22Rv1 (cell line): ENCODE measurements around the gene DTHD1.

Source experiments
- ZFX ChIP-seq: fragments of 450-650 bp; IDR thresholded peaks from 2 replicates; pipeline ENCODE4 v1.6.1; 2017; ENCODE audit warnings: antibody characterized with exemption, borderline replicate concordance
- TF ChIP-seq, protein P1 (sequence below): fragments of 450-650 bp; IDR thresholded peaks from 2 replicates; pipeline ENCODE4 v1.5.1; 2017; ENCODE audit warnings: mild to moderate bottlenecking

DNA sequence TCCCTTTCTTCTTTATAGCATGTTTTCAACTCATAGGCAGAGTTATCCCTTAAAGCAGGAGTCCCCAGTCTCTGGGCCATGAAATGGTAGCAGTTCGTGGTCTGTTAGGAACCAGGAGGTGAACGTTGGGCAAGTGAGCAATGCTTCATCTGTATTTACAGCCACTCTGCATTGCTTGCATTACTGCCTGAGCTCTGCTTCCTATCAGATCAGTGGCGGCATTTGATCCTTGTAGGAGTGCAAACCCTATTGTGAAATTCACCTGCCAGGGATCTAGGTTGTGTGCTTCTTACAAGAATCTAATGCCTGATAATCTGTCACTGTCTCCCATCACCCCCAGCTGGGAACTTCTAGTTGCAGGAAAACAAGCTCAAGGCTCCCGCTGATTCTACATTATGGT, 39.8 kb downstream of the DTHD1 start:
- TF ChIP-seq, protein P1, sequence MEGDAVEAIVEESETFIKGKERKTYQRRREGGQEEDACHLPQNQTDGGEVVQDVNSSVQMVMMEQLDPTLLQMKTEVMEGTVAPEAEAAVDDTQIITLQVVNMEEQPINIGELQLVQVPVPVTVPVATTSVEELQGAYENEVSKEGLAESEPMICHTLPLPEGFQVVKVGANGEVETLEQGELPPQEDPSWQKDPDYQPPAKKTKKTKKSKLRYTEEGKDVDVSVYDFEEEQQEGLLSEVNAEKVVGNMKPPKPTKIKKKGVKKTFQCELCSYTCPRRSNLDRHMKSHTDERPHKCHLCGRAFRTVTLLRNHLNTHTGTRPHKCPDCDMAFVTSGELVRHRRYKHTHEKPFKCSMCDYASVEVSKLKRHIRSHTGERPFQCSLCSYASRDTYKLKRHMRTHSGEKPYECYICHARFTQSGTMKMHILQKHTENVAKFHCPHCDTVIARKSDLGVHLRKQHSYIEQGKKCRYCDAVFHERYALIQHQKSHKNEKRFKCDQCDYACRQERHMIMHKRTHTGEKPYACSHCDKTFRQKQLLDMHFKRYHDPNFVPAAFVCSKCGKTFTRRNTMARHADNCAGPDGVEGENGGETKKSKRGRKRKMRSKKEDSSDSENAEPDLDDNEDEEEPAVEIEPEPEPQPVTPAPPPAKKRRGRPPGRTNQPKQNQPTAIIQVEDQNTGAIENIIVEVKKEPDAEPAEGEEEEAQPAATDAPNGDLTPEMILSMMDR, result no peak
- no peak for TF ChIP-seq ZFX
